A549 (cell line): ENCODE measurements around the gene ZNF436. TPM values are rescaled to one million over a fixed set of nuclear protein-coding genes. Genes with fewer than 3 reads are reported as not detected.

Source experiments
- ATAC-seq, 2 experiments: fragments of 200-7000 bp in 1 of 2; fragments of >200 bp in 1 of 2; cut with Nextera tagmentation in 1 of 2; cut with Tn5 transposase in 1 of 2; 3 replicates each; pipeline versions ENCODE4 v1.8.0 to v1.9.1; 2018 to 2020; ENCODE audit warnings: mild to moderate bottlenecking in 1 of 2, moderate library complexity in 1 of 2
- CTCF ChIA-PET: fragments of 300-600 bp; sonication (Branson Sonifier 250); formaldehyde crosslinking; extraction: SDS; loops from one replicate; lab custom pipeline; 2021; ENCODE audit warnings: antibody characterized with exemption, inconsistent platforms; lab: Yijun Ruan, JAX
- POLR2A ChIA-PET: fragments of 350-600 bp; formaldehyde crosslinking; extraction: SDS; loops from one replicate; lab custom pipeline; 2021; ENCODE audit warnings: antibody characterized with exemption, inconsistent platforms; lab: Yijun Ruan, JAX
- DNase-seq, 2 experiments: peaks; one replicate each; pipeline versions ENCODE4 v3.0.0 to v3.0.0-alpha.2; 2011 to 2016; ENCODE audit warnings: low read depth in 1 of 2, low spot score in 1 of 2
- FAIRE-seq: peaks from 2 replicates; lab custom pipeline; 2011; peaks lifted over from hg19 to GRCh38; lab: Jason Lieb, UNC
- H3K27ac ChIP-seq, 2 experiments: fragments of >200 bp; sonication (Bioruptor Twin); formaldehyde crosslinking; 3 replicates each; pipeline ENCODE4 v1.5.1; 2016 to 2017
- H3K4me1 ChIP-seq: fragments of >200 bp; sonication (Bioruptor Twin); formaldehyde crosslinking; 3 replicates; pipeline ENCODE4 v1.6.1; 2016
- H3K4me2 ChIP-seq: fragments of >200 bp; sonication (Bioruptor Twin); formaldehyde crosslinking; 3 replicates; pipeline ENCODE4 v1.6.1; 2016
- H3K4me3 ChIP-seq: fragments of >200 bp; sonication (Bioruptor Twin); formaldehyde crosslinking; 3 replicates; pipeline ENCODE4 v1.5.1; 2016
- H3K9me3 ChIP-seq: fragments of >200 bp; sonication (Bioruptor Twin); formaldehyde crosslinking; 3 replicates; pipeline ENCODE4 v1.6.1; 2016
- ATOH8 ChIP-seq: fragments of 250-450 bp; sonication (Bioruptor Pico); IDR thresholded peaks from 2 replicates; pipeline ENCODE4 v1.5.0; 2020; ENCODE audit warnings: low read depth, mild to moderate bottlenecking, moderate library complexity
- BCL3 ChIP-seq: fragments of >200 bp; sonication (Bioruptor Twin); formaldehyde crosslinking; IDR thresholded peaks from 3 replicates; pipeline ENCODE4 v1.6.1; 2016
- ELK1 ChIP-seq: fragments of 150-350 bp; IDR thresholded peaks from 2 replicates; pipeline ENCODE4 v1.6.1; 2014; ENCODE audit warnings: low read depth, mild to moderate bottlenecking, low read length
- FOSL2 ChIP-seq, 2 experiments: fragments of 450-650 bp in 1 of 2; fragments of >200 bp in 1 of 2; sonication (Bioruptor Twin) in 1 of 2; formaldehyde crosslinking; IDR thresholded peaks; 2 replicates each; pipeline versions ENCODE4 v1.5.0 to v1.6.1; 2016 to 2020; ENCODE audit warnings: mild to moderate bottlenecking in 1 of 2, moderate library complexity in 1 of 2
- HOXA7 ChIP-seq: fragments of 250-450 bp; sonication (Bioruptor Pico); IDR thresholded peaks from 2 replicates; pipeline ENCODE4 v1.5.0; 2020; ENCODE audit warnings: mild to moderate bottlenecking, moderate library complexity
- JUN ChIP-seq, 2 experiments: fragments of >200 bp; sonication (Bioruptor Twin); formaldehyde crosslinking; IDR thresholded peaks; 2 replicates in 1 of 2; 3 replicates in 1 of 2; pipeline ENCODE4 v1.6.1; 2016 to 2017
- KDM1A ChIP-seq: fragments of 200-600 bp; sonication (generic); IDR thresholded peaks from 2 replicates; pipeline ENCODE4 v1.6.1; 2016; ENCODE audit warnings: low read depth, mild to moderate bottlenecking
- MAFK ChIP-seq: fragments of 450-650 bp; IDR thresholded peaks from 2 replicates; pipeline ENCODE4 v1.6.1; 2014; ENCODE audit not compliant: partially characterized antibody
- NR3C1 ChIP-seq: fragments of >200 bp; sonication (Bioruptor Twin); formaldehyde crosslinking; IDR thresholded peaks from 3 replicates; pipeline ENCODE4 v1.6.1; 2017
- PHF8 ChIP-seq: fragments of 200-600 bp; sonication (generic); IDR thresholded peaks from 2 replicates; pipeline ENCODE4 v1.6.1; 2016; ENCODE audit warnings: low read depth, mild to moderate bottlenecking, antibody characterized with exemption, moderate library complexity, borderline replicate concordance
- REST ChIP-seq: fragments of 200-600 bp; sonication (generic); IDR thresholded peaks from 2 replicates; pipeline ENCODE4 v1.6.1; 2016; ENCODE audit warnings: antibody characterized with exemption, mild to moderate bottlenecking, moderate library complexity
- SREBF2 ChIP-seq: fragments of 450-650 bp; IDR thresholded peaks from 2 replicates; pipeline ENCODE4 v1.6.1; 2014; ENCODE audit warnings: mild to moderate bottlenecking, moderate library complexity
- TFCP2L1 ChIP-seq: fragments of 250-450 bp; sonication (Bioruptor Pico); IDR thresholded peaks from 2 replicates; pipeline ENCODE4 v1.5.0; 2021; ENCODE audit warnings: mild to moderate bottlenecking
- WGBS: methylation state at CpG from one replicate; pipeline ENCODE4 v1.1.6; 2017; ENCODE audit errors: missing lambda C conversion rate; 5-methylcytosine and 5-hydroxymethylcytosine counted together
- polyA plus RNA-seq, 4 experiments: library from polyadenylated mRNA; depleted of rRNA in 3 of 4; stranded (reverse); fragments of >200 nt; fragmentation: RNase III in 1 of 4; extraction: RNeasy Plus Mini Kit Qiagen cat#74134 plus additional on column Dnase treatment in 1 of 4; gene quantifications; 2 replicates in 3 of 4; 3 replicates in 1 of 4; pipeline ENCODE4 v1.2.3, GENCODE V29; 2011 to 2017
- TF ChIP-seq, protein P1 (sequence below): fragments of 450-650 bp; IDR thresholded peaks from 2 replicates; pipeline ENCODE4 v1.6.1; 2014; ENCODE audit warnings: antibody characterized with exemption

The ZNF436 gene
- polyA plus RNA-seq, 2 of the 4 experiments (the other 2 are of a cell fraction): 4.7 to 7.5 TPM

GRCh38 chr1:23343221-23344110 is 26.2 kb downstream of the ZNF436 start (continued):
- TF ChIP-seq REST (no peak), HOXA7 (CRISPR knock-in tag) (no peak), BCL3 (0 out of 3 replicates have a peak, but pooled peaks have one; percentile 57), TFCP2L1 (CRISPR knock-in tag) (no peak), NR3C1 (no peak), JUN (IDR thresholded peaks at IDR 0.05) (no peak), KDM1A (no peak), ELK1 (no peak), SREBF2 (no peak)
- TF ChIP-seq, protein P1, sequence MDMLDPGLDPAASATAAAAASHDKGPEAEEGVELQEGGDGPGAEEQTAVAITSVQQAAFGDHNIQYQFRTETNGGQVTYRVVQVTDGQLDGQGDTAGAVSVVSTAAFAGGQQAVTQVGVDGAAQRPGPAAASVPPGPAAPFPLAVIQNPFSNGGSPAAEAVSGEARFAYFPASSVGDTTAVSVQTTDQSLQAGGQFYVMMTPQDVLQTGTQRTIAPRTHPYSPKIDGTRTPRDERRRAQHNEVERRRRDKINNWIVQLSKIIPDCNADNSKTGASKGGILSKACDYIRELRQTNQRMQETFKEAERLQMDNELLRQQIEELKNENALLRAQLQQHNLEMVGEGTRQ: no peak

DNA sequence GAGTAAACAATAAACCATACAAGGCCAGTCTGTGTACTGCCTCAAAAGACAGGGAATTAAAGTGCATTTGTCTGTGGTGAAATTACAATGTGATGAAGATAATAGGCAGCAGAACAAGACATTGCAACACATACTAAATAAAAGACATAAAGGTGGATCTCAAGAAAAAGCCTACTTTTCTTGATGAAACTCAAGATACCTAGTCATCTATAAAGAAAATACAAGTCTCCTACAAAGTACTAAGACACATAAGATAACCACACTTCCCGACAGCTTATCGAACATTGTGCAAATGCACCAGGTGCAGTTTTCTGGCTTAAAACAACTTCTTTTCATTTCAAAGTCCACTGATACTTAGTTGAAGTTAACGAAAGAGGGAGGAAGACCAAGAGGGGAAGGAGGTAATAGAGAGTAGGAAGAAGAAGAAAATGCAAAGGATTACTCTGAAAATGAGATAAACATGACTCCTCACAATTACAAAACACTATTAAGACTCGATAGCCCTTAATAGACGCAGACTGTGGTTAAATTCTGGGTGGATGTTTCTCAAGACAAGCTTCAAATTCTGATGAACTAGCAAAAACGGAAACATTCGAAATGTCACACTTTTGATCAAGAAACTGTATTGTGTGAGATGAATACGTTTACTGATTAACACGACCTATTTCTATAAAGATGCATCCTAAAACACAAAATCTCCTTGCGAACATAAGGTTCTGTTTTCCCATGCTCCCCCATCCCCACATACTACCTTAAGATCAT is 27.5 kb downstream of the ZNF436 start:
- CTCF ChIA-PET: interaction anchor here (1.0 kb wide), 1 partner anchor 61 kb away, joined by 4 read pairs; no protein-coding TSS in a partner anchor

DNA sequence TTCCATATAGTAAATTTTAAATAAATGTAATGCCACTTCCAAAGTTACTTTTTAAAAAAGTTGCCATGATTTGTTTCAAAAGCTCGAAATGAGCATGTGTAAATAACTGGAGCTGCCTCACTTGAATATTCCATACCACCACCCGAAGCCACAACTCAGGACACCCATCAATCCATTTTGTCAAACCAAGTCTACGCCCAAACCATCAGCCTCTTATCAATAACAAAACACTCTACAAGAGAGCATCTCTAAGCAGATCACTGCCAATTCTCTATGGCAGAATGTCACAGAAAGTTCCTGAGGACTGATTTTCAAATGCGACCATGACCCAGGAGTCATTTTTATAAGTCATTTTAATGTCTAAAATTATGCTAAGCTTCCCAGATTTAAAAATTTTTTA is 30.0 kb downstream of the ZNF436 start:
- peak overlapping the region; percentile 98 for H3K4me2 ChIP-seq
- 78% methylated on average over 4 of the region's 4 CpGs for WGBS
- H3K4me3 ChIP-seq: no peak overlapping the region
- H3K9me3 ChIP-seq: no peaks in the 10 kb centered on the region
- DNase-seq (no peak), ATAC-seq (no peak), FAIRE-seq (no peak)
- H3K4me1 ChIP-seq: peaks cover 39% of the 10 kb centered on the region; the same call in 2 of the 3 replicates
- ChIA-PET CTCF (interaction anchor here (1.3 to 2.9 kb wide), 2 partner anchors 22 to 64 kb away, joined by 4 to 8 read pairs; no protein-coding TSS in a partner anchor), POLR2A (interaction anchor here (1.2 kb wide), 1 partner anchor 29 kb away, joined by 3 read pairs; no protein-coding TSS in a partner anchor)
- no peak overlapping the region for H3K27ac ChIP-seq
- no peak for TF ChIP-seq FOSL2 (IDR thresholded peaks at IDR 0.05)
- TF ChIP-seq FOSL2 (CRISPR knock-in tag; IDR thresholded peaks at IDR 0.05): no peak
- no peak for TF ChIP-seq MAFK
- no peak for TF ChIP-seq ATOH8 (CRISPR knock-in tag)
- TF ChIP-seq BCL3: no peak
- TF ChIP-seq KDM1A: no peak
- TF ChIP-seq PHF8: no peak
- TF ChIP-seq TFCP2L1 (CRISPR knock-in tag): no peak

More for the DNA sequence above, 27.5 kb downstream of the ZNF436 start:
- POLR2A ChIA-PET: no interaction called here
- no peaks in the 10 kb centered on the region for H3K9me3 ChIP-seq
- DNase-seq (no peak), FAIRE-seq (no peak)
- H3K4me3 ChIP-seq: peak overlapping the region; percentile 93
- TF ChIP-seq NR3C1: no peak
- TF ChIP-seq MAFK: peak; percentile 76
- TF ChIP-seq, all 56 proteins: peak for 1
- Histone ChIP-seq H3K4me2 (peak overlapping the region; percentile 98), H3K4me1 (peaks cover 44% of the 10 kb centered on the region), H3K27ac (peak overlapping the region; percentile 26 to 56; a peak in 4 of 6 replicates)
- ATAC-seq: no peak
- 4% methylated on average over 10 of the region's 10 CpGs for WGBS
